ENCODE measurements around the gene FBXO28. TPM values are rescaled to one million over a fixed set of nuclear protein-coding genes. Genes with fewer than 3 reads are reported as not detected.

Gene FBXO28
- total RNA-seq = 10 to 100 TPM; 29.6 to 43.7 TPM
- polyA plus RNA-seq (ENCODE audit: insufficient read depth, low read depth, low replicate concordance) = 23.7 TPM
- long read RNA-seq, donor 1, full-length matches to known transcripts = 19 of 19 reads
- long read RNA-seq, donor 1, partial matches to known transcripts = 0 of 19 reads
- long read RNA-seq, donor 1, other reads (novel, unspliced or antisense) = 0 of 19 reads
- long read RNA-seq, donor 2, full-length matches to known transcripts = 9 of 9 reads
- long read RNA-seq, donor 2, partial matches to known transcripts = 0 of 9 reads
- long read RNA-seq, donor 2, other reads (novel, unspliced or antisense) = 0 of 9 reads

GRCh38 chr1:224113918-224114786, at the start of gene FBXO28:
Gene FBXO28, plus strand, starts transcription at chr1:224114111. Its CDS starts 19 bp downstream, at chr1:224114130.
- DNase-seq = peak; percentile 98
- intact Hi-C loops (cut with DNase I; ENCODE audit: low total_unique reads) = no loop called here
- Histone ChIP-seq H3K36me3 (ENCODE audit: low read depth, missing control alignments) (no peaks in the 10 kb centered on the region), H3K27ac (peak within 1 kb of the TSS; percentile 86), H3K4me1 (peaks cover 17% of the 10 kb centered on the region), H3K4me3 (peak within 1 kb of the TSS; percentile 75 to 86), H3K9me3 (no peaks in the 10 kb centered on the region), H3K27me3 (no peaks in the 10 kb centered on the region)
- 0 to 1% methylated on average over 21 to 55 of the region's 60 CpGs for WGBS, 2 donors
- TF ChIP-seq POLR2A (IDR thresholded peaks at IDR 0.05) (peak; percentile 78), CTCF (IDR thresholded peaks at IDR 0.05) (no peak)

GRCh38 chr1:224064150-224064549, 49.8 kb upstream of the FBXO28 start:
- no peaks in the 10 kb centered on the region for H3K36me3 ChIP-seq (ENCODE audit: low read depth, missing control alignments)
- no peak for DNase-seq
- H3K27me3 ChIP-seq = no peaks in the 10 kb centered on the region
- 53 to 64% methylated on average over 5 of the region's 5 CpGs for WGBS, 2 donors
- H3K27ac ChIP-seq = no peak overlapping the region
- intact Hi-C loops (cut with DNase I; ENCODE audit: low total_unique reads) = no loop called here
- no peaks in the 10 kb centered on the region for H3K9me3 ChIP-seq
- no peak overlapping the region for H3K4me3 ChIP-seq
- no peaks in the 10 kb centered on the region for H3K4me1 ChIP-seq
- no peak for TF ChIP-seq CTCF (IDR thresholded peaks at IDR 0.05)
- TF ChIP-seq POLR2A (IDR thresholded peaks at IDR 0.05) = no peak

GRCh38 chr1:224065455-224065854, 48.5 kb upstream of the FBXO28 start:
- 62 to 63% methylated on average over 2 of the region's 2 CpGs for WGBS, 2 donors
- Histone ChIP-seq H3K4me1 (no peaks in the 10 kb centered on the region), H3K36me3 (ENCODE audit: low read depth, missing control alignments) (no peaks in the 10 kb centered on the region), H3K4me3 (no peak overlapping the region), H3K9me3 (no peaks in the 10 kb centered on the region), H3K27ac (no peak overlapping the region), H3K27me3 (no peaks in the 10 kb centered on the region)
- no peak for DNase-seq
- TF ChIP-seq CTCF (IDR thresholded peaks at IDR 0.05) = no peak
- intact Hi-C loops (cut with DNase I; ENCODE audit: low total_unique reads) = no loop called here

- no peak for DNase-seq
- no peaks in the 10 kb centered on the region for H3K4me1 ChIP-seq
- intact Hi-C loops (cut with DNase I; ENCODE audit: low total_unique reads) = no loop called here
- no peak overlapping the region for H3K27ac ChIP-seq
- H3K36me3 ChIP-seq (ENCODE audit: low read depth, missing control alignments) = no peaks in the 10 kb centered on the region
- H3K27me3 ChIP-seq = no peaks in the 10 kb centered on the region
- H3K4me3 ChIP-seq = no peak overlapping the region
- H3K9me3 ChIP-seq = no peaks in the 10 kb centered on the region
- TF ChIP-seq POLR2A (IDR thresholded peaks at IDR 0.05) (no peak), CTCF (IDR thresholded peaks at IDR 0.05) (no peak)
Measured at GRCh38 chr1:224067207-224067606, 46.7 kb upstream of the FBXO28 start.
